Mesothelial cell of epicardium (in vitro differentiated cells): ENCODE data around the gene RBM45. TPM values are rescaled to one million over a fixed set of nuclear protein-coding genes. Genes with fewer than 3 reads are reported as not detected.
A peak's percentile ranks its signal among the peaks of the same experiment; 100 is the strongest.

Experiments
- DNase-seq, 2 experiments: peaks; one replicate each; pipeline ENCODE4 v3.0.0; 2021; ENCODE audit warnings: low spot score in 2 of 2; ENCODE audit not compliant: unreplicated experiment in 2 of 2
- H3K27ac Mint-ChIP-seq: 2 replicates; pipeline ENCODE4 v1.8.0; 2021; ENCODE audit warnings: mixed read lengths
- H3K27me3 Mint-ChIP-seq: 2 replicates; pipeline ENCODE4 v1.8.0; 2021; ENCODE audit warnings: low read depth, mixed read lengths
- H3K36me3 Mint-ChIP-seq: 2 replicates; pipeline ENCODE4 v1.8.0; 2021; ENCODE audit warnings: mixed read lengths
- H3K4me1 Mint-ChIP-seq: 2 replicates; pipeline ENCODE4 v1.8.0; 2021; ENCODE audit warnings: mixed read lengths
- H3K4me3 Mint-ChIP-seq: 2 replicates; pipeline ENCODE4 v1.8.0; 2021; ENCODE audit warnings: mild to moderate bottlenecking, moderate library complexity, mixed read lengths
- H3K9me3 Mint-ChIP-seq: 2 replicates; pipeline ENCODE4 v1.8.0; 2021; ENCODE audit warnings: mixed read lengths
- CTCF ChIP-seq: fragments of 200-600 bp; sonication (generic); IDR thresholded peaks from one replicate; pipeline ENCODE4 v1.5.0; 2021; ENCODE audit warnings: antibody characterized with exemption; ENCODE audit not compliant: unreplicated experiment
- total RNA-seq: library from RNA; stranded (reverse); gene quantifications from 3 replicates; pipeline ENCODE4 v1.2.1, GENCODE V29; 2021

The RBM45 gene
- 11.9 to 14.1 TPM (median 12.8 TPM) in 3 replicates for total RNA-seq

- no peaks in the 10 kb centered on the region for H3K36me3 Mint-ChIP-seq
- H3K27ac Mint-ChIP-seq: peak within 1 kb of the TSS; percentile 93
- TF ChIP-seq CTCF: peak; percentile 95
- H3K9me3 Mint-ChIP-seq: no peaks in the 10 kb centered on the region
- H3K4me3 Mint-ChIP-seq: peak within 1 kb of the TSS; percentile 97
- DNase-seq: peak; percentile 82 to 95
- peaks cover 9% of the 10 kb centered on the region for H3K4me1 Mint-ChIP-seq
- no peaks in the 10 kb centered on the region for H3K27me3 Mint-ChIP-seq
Observed at GRCh38 chr2:178112202-178113152, at the start of gene RBM45. Gene RBM45, plus strand, starts transcription at chr2:178112437. Its CDS starts 110 bp downstream, at chr2:178112547.

GRCh38 chr2:178066324-178066723 lies 45.9 kb upstream of the RBM45 start:
- no peak overlapping the region for H3K27ac Mint-ChIP-seq

GRCh38 chr2:178066890-178067669 lies 45.2 kb upstream of the RBM45 start:
- TF ChIP-seq CTCF: no peak
- Mint-ChIP-seq H3K4me3 (no peak overlapping the region), H3K36me3 (no peaks in the 10 kb centered on the region), H3K27me3 (peaks cover 38% of the 10 kb centered on the region), H3K4me1 (peaks cover 1% of the 10 kb centered on the region), H3K9me3 (no peaks in the 10 kb centered on the region), H3K27ac (no peak overlapping the region)
- no peak for DNase-seq

More at GRCh38 chr2:178066324-178066723, 45.9 kb upstream of the RBM45 start:
- peaks cover 33% of the 10 kb centered on the region for H3K27me3 Mint-ChIP-seq
- TF ChIP-seq CTCF: no peak
- peaks cover 1% of the 10 kb centered on the region for H3K4me1 Mint-ChIP-seq
- no peaks in the 10 kb centered on the region for H3K36me3 Mint-ChIP-seq
- no peak overlapping the region for H3K4me3 Mint-ChIP-seq
- H3K9me3 Mint-ChIP-seq: no peaks in the 10 kb centered on the region
- DNase-seq: no peak

- no peaks in the 10 kb centered on the region for H3K36me3 Mint-ChIP-seq
- DNase-seq: no peak
- peaks cover 12% of the 10 kb centered on the region for H3K4me1 Mint-ChIP-seq
- H3K27me3 Mint-ChIP-seq: peaks cover 50% of the 10 kb centered on the region
- H3K27ac Mint-ChIP-seq: no peak overlapping the region
- H3K4me3 Mint-ChIP-seq: no peak overlapping the region
- TF ChIP-seq CTCF: no peak
- no peaks in the 10 kb centered on the region for H3K9me3 Mint-ChIP-seq
Observed at GRCh38 chr2:178068823-178069454, 43.3 kb upstream of the RBM45 start.

- Mint-ChIP-seq H3K4me1 (peaks cover 12% of the 10 kb centered on the region), H3K27ac (no peak overlapping the region), H3K27me3 (peaks cover 53% of the 10 kb centered on the region), H3K4me3 (no peak overlapping the region), H3K9me3 (no peaks in the 10 kb centered on the region), H3K36me3 (no peaks in the 10 kb centered on the region)
- TF ChIP-seq CTCF: no peak
- no peak for DNase-seq
Observed at GRCh38 chr2:178069551-178069950, 42.7 kb upstream of the RBM45 start.
